ENCODE data around the gene AK5. TPM values are rescaled to one million over a fixed set of nuclear protein-coding genes. Genes with fewer than 3 reads are reported as not detected.
A peak's percentile ranks its signal among the peaks of the same experiment; 100 is the strongest.

AK5 gene
- total and polyA plus RNA-seq, 2 experiments from 2014 or later: 8.8 to 12.2 TPM

DNA sequence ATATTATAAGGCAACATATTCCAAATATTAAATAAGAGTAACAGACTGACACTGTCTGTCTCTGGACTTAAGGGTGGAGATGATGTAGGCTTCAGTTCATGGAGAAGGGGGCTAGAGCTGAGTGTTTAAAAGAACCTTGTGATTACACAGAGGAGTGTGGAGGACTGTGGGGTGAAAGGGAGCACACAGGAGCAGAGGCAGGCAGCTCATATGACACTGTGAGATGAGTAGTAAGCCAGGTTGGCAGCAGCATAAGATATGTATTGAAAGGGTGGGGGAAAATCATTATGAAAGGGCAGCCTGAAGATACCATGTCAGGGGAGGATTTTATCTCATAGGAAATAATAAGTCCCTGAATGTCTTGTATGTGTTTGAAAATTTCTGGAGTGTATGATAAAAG is 104.5 kb downstream of the AK5 start:
- no peak for DNase-seq (ENCODE audit: low spot score)
- peaks cover 25% of the 10 kb centered on the region; the same call in 2 of the 3 replicates for H3K4me1 Mint-ChIP-seq
- no peaks in the 10 kb centered on the region for H3K9me2 ChIP-seq (ENCODE audit: insufficient read depth)
- H3K27ac ChIP-seq (ENCODE audit: low read depth): no peak overlapping the region
- H3F3A ChIP-seq (replicated peaks; ENCODE audit: low read depth): no peaks in the 10 kb centered on the region
- no peaks in the 10 kb centered on the region for H4K20me1 ChIP-seq (replicated peaks; ENCODE audit: insufficient read depth)
- no peaks in the 10 kb centered on the region for H3K79me2 ChIP-seq (replicated peaks; ENCODE audit: insufficient read depth)
- H3K27ac Mint-ChIP-seq: peak overlapping the region; percentile 50; the same call in 1 of the 2 replicates
- no peak overlapping the region for H3K4me3 Mint-ChIP-seq
- H3K4me2 ChIP-seq: 0 out of 2 replicates have a peak overlapping the region, but pooled peaks have one; percentile 24
- no peak overlapping the region for H2AFZ ChIP-seq
- H3K27me3 Mint-ChIP-seq (ENCODE audit: insufficient read depth, low read depth, poor library complexity): peaks cover 2% of the 10 kb centered on the region
- no peak for TF ChIP-seq EZH2phosphoT487 (IDR thresholded peaks at IDR 0.05; ENCODE audit: unreplicated experiment)
- TF ChIP-seq STAT1 (IDR thresholded peaks at IDR 0.05; ENCODE audit: unreplicated experiment): no peak
- TF ChIP-seq, protein P1, sequence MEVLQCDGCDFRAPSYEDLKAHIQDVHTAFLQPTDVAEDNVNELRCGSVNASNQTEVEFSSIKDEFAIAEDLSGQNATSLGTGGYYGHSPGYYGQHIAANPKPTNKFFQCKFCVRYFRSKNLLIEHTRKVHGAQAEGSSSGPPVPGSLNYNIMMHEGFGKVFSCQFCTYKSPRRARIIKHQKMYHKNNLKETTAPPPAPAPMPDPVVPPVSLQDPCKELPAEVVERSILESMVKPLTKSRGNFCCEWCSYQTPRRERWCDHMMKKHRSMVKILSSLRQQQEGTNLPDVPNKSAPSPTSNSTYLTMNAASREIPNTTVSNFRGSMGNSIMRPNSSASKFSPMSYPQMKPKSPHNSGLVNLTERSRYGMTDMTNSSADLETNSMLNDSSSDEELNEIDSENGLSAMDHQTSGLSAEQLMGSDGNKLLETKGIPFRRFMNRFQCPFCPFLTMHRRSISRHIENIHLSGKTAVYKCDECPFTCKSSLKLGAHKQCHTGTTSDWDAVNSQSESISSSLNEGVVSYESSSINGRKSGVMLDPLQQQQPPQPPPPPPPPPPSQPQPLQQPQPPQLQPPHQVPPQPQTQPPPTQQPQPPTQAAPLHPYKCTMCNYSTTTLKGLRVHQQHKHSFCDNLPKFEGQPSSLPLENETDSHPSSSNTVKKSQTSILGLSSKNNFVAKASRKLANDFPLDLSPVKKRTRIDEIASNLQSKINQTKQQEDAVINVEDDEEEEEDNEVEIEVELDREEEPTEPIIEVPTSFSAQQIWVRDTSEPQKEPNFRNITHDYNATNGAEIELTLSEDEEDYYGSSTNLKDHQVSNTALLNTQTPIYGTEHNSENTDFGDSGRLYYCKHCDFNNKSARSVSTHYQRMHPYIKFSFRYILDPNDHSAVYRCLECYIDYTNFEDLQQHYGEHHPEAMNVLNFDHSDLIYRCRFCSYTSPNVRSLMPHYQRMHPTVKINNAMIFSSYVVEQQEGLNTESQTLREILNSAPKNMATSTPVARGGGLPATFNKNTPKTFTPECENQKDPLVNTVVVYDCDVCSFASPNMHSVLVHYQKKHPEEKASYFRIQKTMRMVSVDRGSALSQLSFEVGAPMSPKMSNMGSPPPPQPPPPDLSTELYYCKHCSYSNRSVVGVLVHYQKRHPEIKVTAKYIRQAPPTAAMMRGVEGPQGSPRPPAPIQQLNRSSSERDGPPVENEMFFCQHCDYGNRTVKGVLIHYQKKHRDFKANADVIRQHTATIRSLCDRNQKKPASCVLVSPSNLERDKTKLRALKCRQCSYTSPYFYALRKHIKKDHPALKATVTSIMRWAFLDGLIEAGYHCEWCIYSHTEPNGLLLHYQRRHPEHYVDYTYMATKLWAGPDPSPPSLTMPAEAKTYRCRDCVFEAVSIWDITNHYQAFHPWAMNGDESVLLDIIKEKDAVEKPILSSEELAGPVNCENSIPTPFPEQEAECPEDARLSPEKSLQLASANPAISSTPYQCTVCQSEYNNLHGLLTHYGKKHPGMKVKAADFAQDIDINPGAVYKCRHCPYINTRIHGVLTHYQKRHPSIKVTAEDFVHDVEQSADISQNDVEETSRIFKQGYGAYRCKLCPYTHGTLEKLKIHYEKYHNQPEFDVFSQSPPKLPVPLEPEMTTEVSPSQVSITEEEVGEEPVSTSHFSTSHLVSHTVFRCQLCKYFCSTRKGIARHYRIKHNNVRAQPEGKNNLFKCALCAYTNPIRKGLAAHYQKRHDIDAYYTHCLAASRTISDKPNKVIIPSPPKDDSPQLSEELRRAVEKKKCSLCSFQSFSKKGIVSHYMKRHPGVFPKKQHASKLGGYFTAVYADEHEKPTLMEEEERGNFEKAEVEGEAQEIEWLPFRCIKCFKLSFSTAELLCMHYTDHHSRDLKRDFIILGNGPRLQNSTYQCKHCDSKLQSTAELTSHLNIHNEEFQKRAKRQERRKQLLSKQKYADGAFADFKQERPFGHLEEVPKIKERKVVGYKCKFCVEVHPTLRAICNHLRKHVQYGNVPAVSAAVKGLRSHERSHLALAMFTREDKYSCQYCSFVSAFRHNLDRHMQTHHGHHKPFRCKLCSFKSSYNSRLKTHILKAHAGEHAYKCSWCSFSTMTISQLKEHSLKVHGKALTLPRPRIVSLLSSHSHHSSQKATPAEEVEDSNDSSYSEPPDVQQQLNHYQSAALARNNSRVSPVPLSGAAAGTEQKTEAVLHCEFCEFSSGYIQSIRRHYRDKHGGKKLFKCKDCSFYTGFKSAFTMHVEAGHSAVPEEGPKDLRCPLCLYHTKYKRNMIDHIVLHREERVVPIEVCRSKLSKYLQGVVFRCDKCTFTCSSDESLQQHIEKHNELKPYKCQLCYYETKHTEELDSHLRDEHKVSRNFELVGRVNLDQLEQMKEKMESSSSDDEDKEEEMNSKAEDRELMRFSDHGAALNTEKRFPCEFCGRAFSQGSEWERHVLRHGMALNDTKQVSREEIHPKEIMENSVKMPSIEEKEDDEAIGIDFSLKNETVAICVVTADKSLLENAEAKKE (CRISPR knock-in tag; IDR thresholded peaks at IDR 0.05): no peak
- TF ChIP-seq ETS1 (IDR thresholded peaks at IDR 0.05): no peak
- TF ChIP-seq CREB1 (CRISPR knock-in tag; IDR thresholded peaks at IDR 0.05; ENCODE audit: low read depth): no peak
- TF ChIP-seq, protein P2, sequence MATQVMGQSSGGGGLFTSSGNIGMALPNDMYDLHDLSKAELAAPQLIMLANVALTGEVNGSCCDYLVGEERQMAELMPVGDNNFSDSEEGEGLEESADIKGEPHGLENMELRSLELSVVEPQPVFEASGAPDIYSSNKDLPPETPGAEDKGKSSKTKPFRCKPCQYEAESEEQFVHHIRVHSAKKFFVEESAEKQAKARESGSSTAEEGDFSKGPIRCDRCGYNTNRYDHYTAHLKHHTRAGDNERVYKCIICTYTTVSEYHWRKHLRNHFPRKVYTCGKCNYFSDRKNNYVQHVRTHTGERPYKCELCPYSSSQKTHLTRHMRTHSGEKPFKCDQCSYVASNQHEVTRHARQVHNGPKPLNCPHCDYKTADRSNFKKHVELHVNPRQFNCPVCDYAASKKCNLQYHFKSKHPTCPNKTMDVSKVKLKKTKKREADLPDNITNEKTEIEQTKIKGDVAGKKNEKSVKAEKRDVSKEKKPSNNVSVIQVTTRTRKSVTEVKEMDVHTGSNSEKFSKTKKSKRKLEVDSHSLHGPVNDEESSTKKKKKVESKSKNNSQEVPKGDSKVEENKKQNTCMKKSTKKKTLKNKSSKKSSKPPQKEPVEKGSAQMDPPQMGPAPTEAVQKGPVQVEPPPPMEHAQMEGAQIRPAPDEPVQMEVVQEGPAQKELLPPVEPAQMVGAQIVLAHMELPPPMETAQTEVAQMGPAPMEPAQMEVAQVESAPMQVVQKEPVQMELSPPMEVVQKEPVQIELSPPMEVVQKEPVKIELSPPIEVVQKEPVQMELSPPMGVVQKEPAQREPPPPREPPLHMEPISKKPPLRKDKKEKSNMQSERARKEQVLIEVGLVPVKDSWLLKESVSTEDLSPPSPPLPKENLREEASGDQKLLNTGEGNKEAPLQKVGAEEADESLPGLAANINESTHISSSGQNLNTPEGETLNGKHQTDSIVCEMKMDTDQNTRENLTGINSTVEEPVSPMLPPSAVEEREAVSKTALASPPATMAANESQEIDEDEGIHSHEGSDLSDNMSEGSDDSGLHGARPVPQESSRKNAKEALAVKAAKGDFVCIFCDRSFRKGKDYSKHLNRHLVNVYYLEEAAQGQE (IDR thresholded peaks at IDR 0.05; ENCODE audit: unreplicated experiment): no peak
- no peak for TF ChIP-seq POLR2AphosphoS5 (IDR thresholded peaks at IDR 0.05; ENCODE audit: low read depth)
- TF ChIP-seq ZNF331 (CRISPR knock-in tag; IDR thresholded peaks at IDR 0.05; ENCODE audit: low read depth): no peak
- no peak for TF ChIP-seq EZH2 (IDR thresholded peaks at IDR 0.05; ENCODE audit: low read depth, unreplicated experiment)
- TF ChIP-seq ZNF114 (CRISPR knock-in tag; IDR thresholded peaks at IDR 0.05): no peak
- no peak for TF ChIP-seq NANOG (IDR thresholded peaks at IDR 0.05; ENCODE audit: borderline replicate concordance)
- no peak for TF ChIP-seq JUNB (IDR thresholded peaks at IDR 0.05; ENCODE audit: unreplicated experiment)
- TF ChIP-seq, protein P3, sequence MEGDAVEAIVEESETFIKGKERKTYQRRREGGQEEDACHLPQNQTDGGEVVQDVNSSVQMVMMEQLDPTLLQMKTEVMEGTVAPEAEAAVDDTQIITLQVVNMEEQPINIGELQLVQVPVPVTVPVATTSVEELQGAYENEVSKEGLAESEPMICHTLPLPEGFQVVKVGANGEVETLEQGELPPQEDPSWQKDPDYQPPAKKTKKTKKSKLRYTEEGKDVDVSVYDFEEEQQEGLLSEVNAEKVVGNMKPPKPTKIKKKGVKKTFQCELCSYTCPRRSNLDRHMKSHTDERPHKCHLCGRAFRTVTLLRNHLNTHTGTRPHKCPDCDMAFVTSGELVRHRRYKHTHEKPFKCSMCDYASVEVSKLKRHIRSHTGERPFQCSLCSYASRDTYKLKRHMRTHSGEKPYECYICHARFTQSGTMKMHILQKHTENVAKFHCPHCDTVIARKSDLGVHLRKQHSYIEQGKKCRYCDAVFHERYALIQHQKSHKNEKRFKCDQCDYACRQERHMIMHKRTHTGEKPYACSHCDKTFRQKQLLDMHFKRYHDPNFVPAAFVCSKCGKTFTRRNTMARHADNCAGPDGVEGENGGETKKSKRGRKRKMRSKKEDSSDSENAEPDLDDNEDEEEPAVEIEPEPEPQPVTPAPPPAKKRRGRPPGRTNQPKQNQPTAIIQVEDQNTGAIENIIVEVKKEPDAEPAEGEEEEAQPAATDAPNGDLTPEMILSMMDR (conservative IDR thresholded peaks at IDR 0.05; ENCODE audit: low read depth in 2 of 2): no peak
- no peaks in the 10 kb centered on the region for H3K36me3 Mint-ChIP-seq (ENCODE audit: low read depth)
- H3K36me3 ChIP-seq (ENCODE audit: insufficient read depth): no peaks in the 10 kb centered on the region
- no peaks in the 10 kb centered on the region; the same call in 2 of the 3 replicates for H3K9me3 Mint-ChIP-seq
- no peak for ATAC-seq
- H3K4me1 ChIP-seq (ENCODE audit: insufficient read depth): peaks cover 15% of the 10 kb centered on the region
- no peak overlapping the region for H3K4me3 ChIP-seq
- no peaks in the 10 kb centered on the region for H3K27me3 ChIP-seq (ENCODE audit: insufficient read depth)

Data from GM23338 (cell line).